Measurements from ENCODE around the gene ARPC2.
"Not testable (repeated sequence)": the region's sequence is repeated elsewhere in the genome, so short reads cannot be mapped to it uniquely, and the experiment has no call there.

The ARPC2 gene

GRCh38 chr2:218216674-218217359 lies at the start of gene ARPC2:
Gene ARPC2 (plus strand): TSS chr2:218217189. CDS start chr2:218217471, 282 bp downstream.
- peak; percentile 88 for DNase-seq

- no peak for DNase-seq
These were observed 49.0 kb upstream of the ARPC2 start for GRCh38 chr2:218168016-218168415.

- no peak for DNase-seq
These were observed 48.1 kb upstream of the ARPC2 start for GRCh38 chr2:218168635-218169462.

GRCh38 chr2:218169757-218170546 lies 47.0 kb upstream of the ARPC2 start:
- DNase-seq = no peak

GRCh38 chr2:218171744-218172143 lies 45.2 kb upstream of the ARPC2 start:
- DNase-seq = not testable (repeated sequence)

GRCh38 chr2:218172845-218173244 lies 44.1 kb upstream of the ARPC2 start:
- no peak for DNase-seq

GRCh38 chr2:218179782-218180181 lies 37.2 kb upstream of the ARPC2 start:
- DNase-seq = no peak

GRCh38 chr2:218180467-218181114 lies 36.4 kb upstream of the ARPC2 start:
- DNase-seq = no peak

- DNase-seq = no peak
These were observed 32.7 kb upstream of the ARPC2 start for GRCh38 chr2:218184331-218184730.

GRCh38 chr2:218186355-218186766 lies 30.6 kb upstream of the ARPC2 start:
- DNase-seq = peak; percentile 23

GRCh38 chr2:218186876-218187275 lies 30.1 kb upstream of the ARPC2 start:
- DNase-seq = no peak

GRCh38 chr2:218187296-218188015 lies 29.5 kb upstream of the ARPC2 start:
- DNase-seq = no peak

- no peak for DNase-seq
These were observed 28.5 kb upstream of the ARPC2 start for GRCh38 chr2:218188528-218188927.

- no peak for DNase-seq
These were observed 24.0 kb upstream of the ARPC2 start for GRCh38 chr2:218192902-218193430.

GRCh38 chr2:218193701-218194100 lies 23.3 kb upstream of the ARPC2 start:
- DNase-seq = no peak

GRCh38 chr2:218194880-218195279 lies 22.1 kb upstream of the ARPC2 start:
- DNase-seq = no peak

GRCh38 chr2:218196974-218197373 lies 20.0 kb upstream of the ARPC2 start:
- DNase-seq = no peak

GRCh38 chr2:218202266-218202665 lies 14.7 kb upstream of the ARPC2 start:
- no peak for DNase-seq

GRCh38 chr2:218209078-218209477 lies 7.9 kb upstream of the ARPC2 start:
- DNase-seq = no peak

- DNase-seq = no peak
These were observed 2.9 kb upstream of the ARPC2 start for GRCh38 chr2:218214116-218214515.

GRCh38 chr2:218216336-218216673 lies 684 bp upstream of the ARPC2 start:
- no peak for DNase-seq
